ENCODE results near the gene PLCXD3.
"Not testable (repeated sequence)": the region's sequence is repeated elsewhere in the genome, so short reads cannot be mapped to it uniquely, and the experiment has no call there.

The PLCXD3 gene

GRCh38 chr5:41509399-41510175 lies 814 bp downstream of the PLCXD3 start:
- Mint-ChIP-seq H3K9me3 (peaks cover 3% of the 10 kb centered on the region in 2 donors), H3K4me3 (no peak overlapping the region), H3K4me1 (no peaks in the 10 kb centered on the region), H3K27ac (no peak overlapping the region), H3K36me3 (no peaks in the 10 kb centered on the region), H3K27me3 (peaks cover 30 to 31% of the 10 kb centered on the region in 2 donors)
- DNase-seq (no peak), ATAC-seq (replicated peaks) (no peak)

- Mint-ChIP-seq H3K4me1 (no peaks in the 10 kb centered on the region), H3K27ac (no peak overlapping the region), H3K36me3 (no peaks in the 10 kb centered on the region), H3K27me3 (peaks cover 30 to 31% of the 10 kb centered on the region in 2 donors), H3K9me3 (peaks cover 3% of the 10 kb centered on the region in 2 donors), H3K4me3 (no peak overlapping the region)
- DNase-seq (no peak), ATAC-seq (replicated peaks) (no peak)
Observed at GRCh38 chr5:41508696-41509398, 1.6 kb downstream of the PLCXD3 start.

DNA sequence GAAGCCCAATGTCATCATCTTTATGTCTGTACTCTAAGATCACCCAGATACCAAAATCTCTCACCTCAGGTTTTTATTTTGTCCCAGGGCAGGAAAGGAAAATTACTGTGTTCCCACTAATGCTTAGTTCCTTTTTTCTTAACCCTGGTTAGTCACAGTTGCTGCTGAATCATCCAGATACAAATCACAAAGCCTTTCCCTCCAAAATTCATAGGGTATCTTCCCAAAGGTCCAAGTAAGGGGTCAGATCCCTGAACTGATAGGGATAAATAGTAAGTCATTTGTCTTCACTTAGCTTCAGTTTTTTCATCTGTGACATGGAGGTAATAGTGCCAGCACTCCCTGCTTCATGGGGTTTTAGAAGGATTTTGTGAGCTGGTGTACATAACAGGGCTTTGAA lies 2.2 kb downstream of the PLCXD3 start:
- Mint-ChIP-seq H3K36me3 (no peaks in the 10 kb centered on the region), H3K4me3 (no peak overlapping the region), H3K4me1 (no peaks in the 10 kb centered on the region), H3K27ac (no peak overlapping the region), H3K27me3 (peaks cover 30 to 31% of the 10 kb centered on the region in 2 donors), H3K9me3 (peaks cover 3% of the 10 kb centered on the region in 2 donors)
- DNase-seq, result no peak
- no peak for ATAC-seq (replicated peaks)

- no peak overlapping the region for H3K4me3 Mint-ChIP-seq
- H3K36me3 Mint-ChIP-seq, result no peaks in the 10 kb centered on the region
- no peaks in the 10 kb centered on the region for H3K4me1 Mint-ChIP-seq
- peaks cover 30 to 31% of the 10 kb centered on the region in 2 donors for H3K27me3 Mint-ChIP-seq
- H3K9me3 Mint-ChIP-seq, result peaks cover 3% of the 10 kb centered on the region in 2 donors
- DNase-seq, result no peak
- no peak overlapping the region for H3K27ac Mint-ChIP-seq
- no peak for ATAC-seq (replicated peaks)
Observed at GRCh38 chr5:41507501-41507900, 2.9 kb downstream of the PLCXD3 start.

- DNase-seq (no peak), ATAC-seq (replicated peaks) (no peak)
- H3K27me3 Mint-ChIP-seq, result peaks cover 2 to 5% of the 10 kb centered on the region in 2 donors
- H3K4me1 Mint-ChIP-seq, result no peaks in the 10 kb centered on the region
- no peak overlapping the region for H3K4me3 Mint-ChIP-seq
- no peak overlapping the region for H3K27ac Mint-ChIP-seq
- H3K9me3 Mint-ChIP-seq, result peaks cover 0 to 1% of the 10 kb centered on the region in 2 donors
- no peaks in the 10 kb centered on the region for H3K36me3 Mint-ChIP-seq
Observed at GRCh38 chr5:41503860-41504259, 6.5 kb downstream of the PLCXD3 start.

GRCh38 chr5:41503310-41503709 lies 7.1 kb downstream of the PLCXD3 start:
- H3K27ac Mint-ChIP-seq, result no peak overlapping the region
- no peak overlapping the region for H3K4me3 Mint-ChIP-seq
- ATAC-seq (replicated peaks) (no peak), DNase-seq (no peak)
- H3K4me1 Mint-ChIP-seq, result no peaks in the 10 kb centered on the region
- peaks cover 0 to 1% of the 10 kb centered on the region in 2 donors for H3K9me3 Mint-ChIP-seq
- H3K27me3 Mint-ChIP-seq, result no peaks in the 10 kb centered on the region
- H3K36me3 Mint-ChIP-seq, result no peaks in the 10 kb centered on the region

DNA sequence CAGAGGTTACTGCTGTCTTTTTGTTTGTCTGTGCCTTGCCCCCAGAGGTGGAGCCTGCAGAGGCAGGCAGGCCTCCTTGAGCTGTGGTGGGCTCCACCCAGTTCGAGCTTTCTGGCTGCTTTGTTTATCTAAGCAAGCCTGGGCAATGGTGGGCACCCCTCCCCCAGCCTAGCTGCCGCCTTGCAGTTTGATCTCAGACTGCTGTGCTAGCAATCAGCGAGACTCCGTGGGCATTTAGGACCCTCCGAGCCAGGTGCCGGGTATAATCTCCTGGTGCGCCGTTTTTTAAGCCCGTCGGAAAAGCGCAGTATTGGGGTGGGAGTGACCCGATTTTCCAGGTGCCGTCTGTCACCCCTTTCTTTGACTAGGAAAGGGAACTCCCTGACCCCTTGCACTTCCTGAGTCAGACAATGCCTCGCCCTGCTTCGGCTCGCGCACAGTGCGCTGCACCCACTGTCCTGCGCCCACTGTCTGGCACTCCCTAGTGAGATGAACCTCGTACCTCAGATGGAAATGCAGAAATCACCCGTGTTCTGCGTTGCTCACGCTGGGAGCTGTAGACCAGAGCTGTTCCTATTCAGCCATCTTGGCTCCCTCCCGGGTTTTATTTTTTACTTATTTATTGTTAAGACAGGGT lies 16.8 kb downstream of the PLCXD3 start:
- DNase-seq; ATAC-seq (replicated peaks); H3K27me3 Mint-ChIP-seq; H3K4me1 Mint-ChIP-seq; H3K36me3 Mint-ChIP-seq; H3K4me3 Mint-ChIP-seq; H3K9me3 Mint-ChIP-seq; H3K27ac Mint-ChIP-seq: not testable (repeated sequence)

DNA sequence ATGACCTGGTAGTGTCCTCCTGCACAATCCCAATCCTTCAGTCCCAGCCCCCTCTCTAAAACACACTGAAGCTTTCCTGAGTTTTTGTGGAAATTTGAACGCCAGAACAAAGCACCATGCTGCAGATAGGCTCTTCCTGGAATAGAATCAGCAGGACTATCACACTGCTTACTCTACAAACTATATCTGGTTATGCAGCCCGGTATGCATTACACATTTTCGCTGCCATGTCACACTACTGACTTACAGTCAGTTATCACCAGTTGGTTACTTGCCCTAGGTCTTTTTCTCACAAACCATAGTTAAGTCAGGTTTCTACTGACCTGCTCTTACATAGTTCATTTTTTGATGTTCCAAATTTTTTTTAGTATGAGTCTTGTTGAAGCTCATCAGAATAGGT lies 24.9 kb downstream of the PLCXD3 start:
- Mint-ChIP-seq H3K4me1 (no peaks in the 10 kb centered on the region), H3K36me3 (no peaks in the 10 kb centered on the region), H3K27ac (no peak overlapping the region), H3K4me3 (no peak overlapping the region), H3K27me3 (no peaks in the 10 kb centered on the region), H3K9me3 (peaks cover 4 to 8% of the 10 kb centered on the region in 2 donors)
- ATAC-seq (replicated peaks), result no peak
- DNase-seq, result no peak

GRCh38 chr5:41482715-41483114 lies 27.7 kb downstream of the PLCXD3 start:
- ATAC-seq (replicated peaks), result no peak
- H3K27ac Mint-ChIP-seq, result no peak overlapping the region
- H3K27me3 Mint-ChIP-seq, result no peaks in the 10 kb centered on the region
- H3K4me3 Mint-ChIP-seq, result no peak overlapping the region
- H3K9me3 Mint-ChIP-seq, result peaks cover 3 to 8% of the 10 kb centered on the region in 2 donors
- no peaks in the 10 kb centered on the region for H3K36me3 Mint-ChIP-seq
- no peak for DNase-seq
- no peaks in the 10 kb centered on the region for H3K4me1 Mint-ChIP-seq

GRCh38 chr5:41482173-41482572 lies 28.2 kb downstream of the PLCXD3 start:
- no peaks in the 10 kb centered on the region for H3K36me3 Mint-ChIP-seq
- no peak for ATAC-seq (replicated peaks)
- H3K27ac Mint-ChIP-seq, result no peak overlapping the region
- H3K4me3 Mint-ChIP-seq, result no peak overlapping the region
- DNase-seq, result no peak
- peaks cover 2 to 4% of the 10 kb centered on the region in 2 donors for H3K9me3 Mint-ChIP-seq
- no peaks in the 10 kb centered on the region for H3K4me1 Mint-ChIP-seq
- no peaks in the 10 kb centered on the region for H3K27me3 Mint-ChIP-seq

DNA sequence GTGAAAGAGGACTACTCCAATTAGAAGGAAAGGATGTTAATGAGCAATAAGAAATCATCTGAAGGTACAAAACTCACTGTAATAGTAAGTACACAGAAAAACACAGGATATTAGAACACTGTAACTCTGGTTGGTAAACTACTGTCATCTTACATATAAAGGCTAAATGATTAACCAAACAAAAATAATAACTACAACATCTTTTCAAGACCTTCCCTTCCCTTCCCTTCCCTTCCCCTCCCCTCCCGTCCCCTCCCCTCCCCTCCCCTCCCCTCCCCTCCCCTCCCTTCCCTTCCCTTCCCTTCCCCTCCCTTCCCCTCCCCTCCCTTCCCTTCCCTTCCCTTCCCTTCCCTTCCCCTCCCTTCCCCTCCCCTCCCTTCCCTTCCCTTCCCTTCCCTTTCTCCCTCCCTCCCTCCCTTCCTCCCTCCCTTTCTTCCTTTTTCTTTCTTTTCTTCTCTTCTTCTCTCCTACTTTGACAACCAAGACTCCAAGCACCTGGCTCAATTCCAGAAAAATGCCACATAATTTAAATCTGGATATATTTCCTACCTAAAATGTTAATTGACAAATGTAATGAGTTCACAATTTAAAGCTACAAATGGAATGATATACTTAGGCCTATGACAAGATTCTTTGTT lies 38.7 kb downstream of the PLCXD3 start:
- not testable (repeated sequence) for DNase-seq; H3K4me1 Mint-ChIP-seq; H3K27me3 Mint-ChIP-seq; H3K36me3 Mint-ChIP-seq; H3K4me3 Mint-ChIP-seq; H3K27ac Mint-ChIP-seq; ATAC-seq (replicated peaks)
- peaks cover 12 to 14% of the 10 kb centered on the region in 2 donors for H3K9me3 Mint-ChIP-seq

GRCh38 chr5:41465493-41466171 lies 44.8 kb downstream of the PLCXD3 start:
- Mint-ChIP-seq H3K27me3 (no peaks in the 10 kb centered on the region), H3K9me3 (peaks cover 4 to 6% of the 10 kb centered on the region in 2 donors), H3K27ac (peak overlapping the region; percentile 31), H3K4me1 (no peaks in the 10 kb centered on the region), H3K36me3 (no peaks in the 10 kb centered on the region), H3K4me3 (no peak overlapping the region)
- ATAC-seq (replicated peaks) (no peak), DNase-seq (no peak)

GRCh38 chr5:41459557-41459956 lies 50.8 kb downstream of the PLCXD3 start:
- Mint-ChIP-seq H3K27ac (no peak overlapping the region), H3K9me3 (peaks cover 0 to 1% of the 10 kb centered on the region in 2 donors), H3K4me1 (no peaks in the 10 kb centered on the region), H3K4me3 (no peak overlapping the region), H3K27me3 (no peaks in the 10 kb centered on the region), H3K36me3 (no peaks in the 10 kb centered on the region)
- DNase-seq (no peak), ATAC-seq (replicated peaks) (no peak)

DNA sequence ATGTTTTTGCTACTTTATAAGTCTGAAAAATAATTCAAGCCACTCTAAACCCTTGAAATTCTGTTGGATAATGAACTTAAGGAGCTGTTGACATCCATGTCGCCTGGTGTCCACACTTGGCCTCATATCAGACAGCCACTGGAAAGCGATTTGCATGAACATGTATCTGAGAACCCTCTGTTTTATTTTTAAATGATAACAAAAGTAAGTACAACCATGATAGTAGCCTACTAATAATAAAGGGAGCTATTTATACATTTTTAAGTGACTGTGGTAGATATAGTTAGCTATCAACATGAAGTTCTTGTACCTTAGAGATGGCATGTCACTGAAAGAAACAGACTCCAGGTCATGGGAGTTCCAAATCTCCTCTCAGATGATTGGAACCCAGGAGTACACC lies 53.3 kb downstream of the PLCXD3 start:
- no peaks in the 10 kb centered on the region for H3K27me3 Mint-ChIP-seq
- ATAC-seq (replicated peaks) (no peak), DNase-seq (no peak)
- H3K9me3 Mint-ChIP-seq, result no peaks in the 10 kb centered on the region
- no peak overlapping the region for H3K4me3 Mint-ChIP-seq
- H3K36me3 Mint-ChIP-seq, result no peaks in the 10 kb centered on the region
- H3K27ac Mint-ChIP-seq, result no peak overlapping the region
- H3K4me1 Mint-ChIP-seq, result no peaks in the 10 kb centered on the region
